ENCODE results near the gene SLC9A8. TPM values are rescaled to one million over a fixed set of nuclear protein-coding genes. Genes with fewer than 3 reads are reported as not detected.

SLC9A8 gene
- total RNA-seq, 1 experiment from 2014 or later: 7.5 TPM

- no peaks in the 10 kb centered on the region for H3K27me3 ChIP-seq (ENCODE audit: insufficient read depth, low read length)
- H3K9me3 Mint-ChIP-seq: no peaks in the 10 kb centered on the region; a peak in 1 of 5 replicates
- H3K56ac ChIP-seq (ENCODE audit: insufficient read length, low read depth, low read length): no peak overlapping the region
- peaks cover 9% of the 10 kb centered on the region for H3K79me1 ChIP-seq (ENCODE audit: insufficient read depth, low read depth, low read length, poor library complexity, severe bottlenecking)
- H3K4me2 ChIP-seq (ENCODE audit: insufficient read depth, insufficient read length, low read length): peak overlapping the region; percentile 90
- no peak overlapping the region for H4K8ac ChIP-seq (replicated peaks; ENCODE audit: insufficient read length, low read depth, low read length)
- H3K9ac ChIP-seq (ENCODE audit: extremely low read depth, insufficient read length, low read length): peak overlapping the region; percentile 99
- H3K23me2 ChIP-seq (ENCODE audit: insufficient read length, low read depth, low read length, poor library complexity, severe bottlenecking): peaks cover 10% of the 10 kb centered on the region
- H3K4me1 Mint-ChIP-seq: peaks cover 16 to 20% of the 10 kb centered on the region in 2 experiments
- peak overlapping the region; percentile 13 to 89 (median 88); a peak in 4 of 7 replicates for H3K27ac Mint-ChIP-seq
- peaks cover 0 to 4% (median 2%) of the 10 kb centered on the region in 3 experiments; a peak in 3 of 7 replicates for H3K36me3 Mint-ChIP-seq (ENCODE audit: insufficient read depth in 1 of 3, low read depth in 3 of 3)
- no peak overlapping the region for H2BK5ac ChIP-seq (ENCODE audit: insufficient read length, low read length)
- H3K23ac ChIP-seq (ENCODE audit: insufficient read length, low read depth, low read length): no peak overlapping the region
- H3K27me3 Mint-ChIP-seq (ENCODE audit: low read depth): no peaks in the 10 kb centered on the region; the same call in none of the 2 replicates
- no peak overlapping the region for H3K18ac ChIP-seq (ENCODE audit: insufficient read length, low read depth, low read length)
- no peak overlapping the region for H2AFZ ChIP-seq (ENCODE audit: low read length)
- no peak overlapping the region for H2BK20ac ChIP-seq (ENCODE audit: low read depth, low read length, poor library complexity, severe bottlenecking)
- H4K91ac ChIP-seq (ENCODE audit: insufficient read length, low read depth, low read length): no peak overlapping the region
- H3K4me1 ChIP-seq (ENCODE audit: insufficient read depth, low read length): peaks cover 2% of the 10 kb centered on the region; the same call in 1 of the 2 replicates
- H2BK12ac ChIP-seq (ENCODE audit: insufficient read length, low read depth, low read length): no peak overlapping the region
- no CpG with 5 or more reads among the region's 19 CpGs for WGBS (ENCODE audit: extremely low coverage, insufficient read length, low lambda C conversion rate)
- H3K9me3 ChIP-seq (ENCODE audit: control insufficient read depth, low read depth, low read length): no peaks in the 10 kb centered on the region
- H4K5ac ChIP-seq (ENCODE audit: insufficient read length, low read depth, low read length): no peak overlapping the region
- peak overlapping the region; percentile 97 to 99 for H3K4me3 Mint-ChIP-seq
- TF ChIP-seq CTCF (conservative IDR thresholded peaks at IDR 0.05): no peak
- no peak overlapping the region for H2BK15ac ChIP-seq (ENCODE audit: low read depth, low read length)
- H4K20me1 ChIP-seq (ENCODE audit: control insufficient read depth, insufficient read depth, insufficient read length): no peaks in the 10 kb centered on the region
- no peak overlapping the region for H3K27ac ChIP-seq (ENCODE audit: insufficient read length, low read depth, low read length)
- no peak overlapping the region for H2AK5ac ChIP-seq (ENCODE audit: insufficient read length, low read length)
- peak overlapping the region; percentile 100 for H3K14ac ChIP-seq (ENCODE audit: insufficient read depth, low read length)
- peak overlapping the region; percentile 69; the same call in 1 of the 2 replicates for H3K4ac ChIP-seq (ENCODE audit: low read depth, low read length)
- H2BK120ac ChIP-seq (ENCODE audit: low read depth, low read length, poor library complexity, severe bottlenecking): no peak overlapping the region
- H3T11ph ChIP-seq (ENCODE audit: low read length): no peak overlapping the region
- DNase-seq: no peak
- peaks cover 18% of the 10 kb centered on the region; the same call in 1 of the 2 replicates for H3K79me2 ChIP-seq (ENCODE audit: insufficient read depth, low read length)
Observed at GRCh38 chr20:49914310-49915117, 101.9 kb downstream of the SLC9A8 start.

Data from H9 (cell line).